PC-3 (cell line): Measurements from ENCODE around the gene OTX1. TPM values are rescaled to one million over a fixed set of nuclear protein-coding genes. Genes with fewer than 3 reads are reported as not detected.
"Not testable (repeated sequence)": the region's sequence is repeated elsewhere in the genome, so short reads cannot be mapped to it uniquely, and the experiment has no call there.

Source experiments
- ATAC-seq: fragments of 200-7000 bp; cut with Tn5 transposase; 2 replicates; pipeline ENCODE4 v1.9.1; 2020; ENCODE audit warnings: mild to moderate bottlenecking, moderate library complexity
- BruUV-seq: library from RNA; stranded (reverse); fragments of 400-500 nt; replicated peaks from 2 replicates; lab custom pipeline; 2021; lab: Mats Ljungman, UMichigan
- CTCF ChIA-PET: fragments of 300-600 bp; sonication (Branson Sonifier 250); formaldehyde crosslinking; loops from one replicate; lab custom pipeline; 2022; ENCODE audit warnings: antibody characterized with exemption; lab: Charles Lee
- POLR2A ChIA-PET: fragments of 300-600 bp; sonication (Branson Sonifier 250); formaldehyde crosslinking; loops from one replicate; lab custom pipeline; 2022; ENCODE audit warnings: antibody characterized with exemption; ENCODE audit not compliant: unreplicated experiment; lab: Charles Lee
- DNase-seq: peaks from one replicate; pipeline ENCODE4 v3.0.0-alpha.2; 2015
- H2AFZ ChIP-seq: fragments of 300-600 bp; sonication (generic); 2 replicates; pipeline ENCODE4 v1.6.0; 2016; ENCODE audit warnings: antibody characterized with exemption, low read length
- H3F3A ChIP-seq: fragments of 300-600 bp; sonication (generic); one replicate; pipeline ENCODE4 v1.6.0; 2017; ENCODE audit warnings: antibody characterized with exemption, low read length, control low read depth, mild to moderate bottlenecking; ENCODE audit not compliant: unreplicated experiment
- H3K27ac ChIP-seq: fragments of 300-600 bp; sonication (generic); 2 replicates; pipeline ENCODE4 v1.5.1; 2016; ENCODE audit warnings: mild to moderate bottlenecking, low read length
- H3K27me3 ChIP-seq: fragments of 300-600 bp; sonication (generic); 2 replicates; pipeline ENCODE4 v1.6.1; 2016; ENCODE audit warnings: low read length, mixed read lengths
- H3K36me3 ChIP-seq: fragments of 300-600 bp; sonication (generic); 2 replicates; pipeline ENCODE4 v1.6.1; 2016; ENCODE audit warnings: low read depth, mixed run types, low read length, mixed read lengths
- H3K4me1 ChIP-seq: fragments of 300-600 bp; sonication (generic); 2 replicates; pipeline ENCODE4 v1.5.1; 2016; ENCODE audit warnings: low read length; ENCODE audit not compliant: insufficient read depth
- H3K4me2 ChIP-seq: fragments of 300-600 bp; sonication (generic); 2 replicates; pipeline ENCODE4 v1.6.0; 2016; ENCODE audit warnings: low read length
- H3K4me3 ChIP-seq: fragments of 300-600 bp; sonication (generic); 2 replicates; pipeline ENCODE4 v1.5.1; 2016; ENCODE audit warnings: mild to moderate bottlenecking, low read length, mixed read lengths
- H3K79me2 ChIP-seq: fragments of 300-600 bp; sonication (generic); 2 replicates; pipeline ENCODE4 v1.6.1; 2017; ENCODE audit warnings: low read length, mixed read lengths
- H3K9ac ChIP-seq: fragments of 300-600 bp; sonication (generic); 2 replicates; pipeline ENCODE4 v1.6.0; 2016; ENCODE audit warnings: mild to moderate bottlenecking, low read length
- H3K9me2 ChIP-seq: fragments of 300-600 bp; sonication (generic); replicated peaks from 2 replicates; pipeline ENCODE4 v1.6.1; 2016; ENCODE audit warnings: mixed run types, low read length, mixed read lengths
- H3K9me3 ChIP-seq: fragments of 300-600 bp; sonication (generic); 2 replicates; pipeline ENCODE4 v1.6.1; 2016; ENCODE audit warnings: low read length, mixed read lengths
- H4K20me1 ChIP-seq: fragments of 300-600 bp; sonication (generic); 2 replicates; pipeline ENCODE4 v1.6.1; 2016; ENCODE audit warnings: low read length, mixed read lengths
- EZH2 ChIP-seq: fragments of 300-600 bp; sonication (generic); IDR thresholded peaks from one replicate; pipeline ENCODE4 v1.6.1; 2017; ENCODE audit warnings: antibody characterized with exemption, mild to moderate bottlenecking, low read length; ENCODE audit not compliant: unreplicated experiment
- EZH2phosphoT487 ChIP-seq: fragments of 300-600 bp; sonication (generic); IDR thresholded peaks from 2 replicates; pipeline ENCODE4 v1.6.1; 2018; ENCODE audit warnings: mild to moderate bottlenecking, antibody characterized with exemption, low read length, borderline replicate concordance
- intact Hi-C: fragments of 100-400 bp; cut with micrococcal nuclease; formaldehyde crosslinking; loops from 2 replicates; pipeline ENCODE4 v1.9.0; 2023
- total RNA-seq: library from RNA; depleted of rRNA; stranded (reverse); fragments of >200 nt; gene quantifications from 2 replicates; pipeline ENCODE4 v1.2.3, GENCODE V29; 2014
- TF ChIP-seq, protein P1 (sequence below): fragments of 300-600 bp; sonication (generic); conservative IDR thresholded peaks from 2 replicates; pipeline ENCODE4 v1.5.1; 2017; ENCODE audit warnings: antibody characterized with exemption, low read depth, mild to moderate bottlenecking, low read length

Gene OTX1
- total RNA-seq, 1 experiment from 2014 or later, result 2.3 TPM

DNA sequence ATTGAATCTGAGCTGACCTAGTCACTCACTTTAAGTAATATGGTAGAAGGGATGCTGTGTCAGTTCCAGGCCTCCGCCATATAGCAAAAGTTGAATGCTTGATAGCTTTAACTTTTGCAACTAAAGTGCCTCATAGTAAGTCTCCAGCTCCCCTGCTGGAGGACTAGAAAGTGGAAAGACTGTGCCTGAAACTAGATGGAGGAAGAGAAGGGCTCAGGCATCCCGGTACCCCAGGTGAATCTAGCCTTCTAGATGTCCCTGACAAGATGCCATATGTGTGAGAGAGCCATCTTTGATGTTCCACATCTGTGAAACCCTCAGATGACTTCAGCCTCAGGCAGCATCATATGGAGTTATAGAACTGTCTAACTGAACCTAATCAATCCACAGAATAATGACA is 21.0 kb downstream of the OTX1 start:
- TF ChIP-seq EZH2phosphoT487, result no peak
- TF ChIP-seq, protein P1, sequence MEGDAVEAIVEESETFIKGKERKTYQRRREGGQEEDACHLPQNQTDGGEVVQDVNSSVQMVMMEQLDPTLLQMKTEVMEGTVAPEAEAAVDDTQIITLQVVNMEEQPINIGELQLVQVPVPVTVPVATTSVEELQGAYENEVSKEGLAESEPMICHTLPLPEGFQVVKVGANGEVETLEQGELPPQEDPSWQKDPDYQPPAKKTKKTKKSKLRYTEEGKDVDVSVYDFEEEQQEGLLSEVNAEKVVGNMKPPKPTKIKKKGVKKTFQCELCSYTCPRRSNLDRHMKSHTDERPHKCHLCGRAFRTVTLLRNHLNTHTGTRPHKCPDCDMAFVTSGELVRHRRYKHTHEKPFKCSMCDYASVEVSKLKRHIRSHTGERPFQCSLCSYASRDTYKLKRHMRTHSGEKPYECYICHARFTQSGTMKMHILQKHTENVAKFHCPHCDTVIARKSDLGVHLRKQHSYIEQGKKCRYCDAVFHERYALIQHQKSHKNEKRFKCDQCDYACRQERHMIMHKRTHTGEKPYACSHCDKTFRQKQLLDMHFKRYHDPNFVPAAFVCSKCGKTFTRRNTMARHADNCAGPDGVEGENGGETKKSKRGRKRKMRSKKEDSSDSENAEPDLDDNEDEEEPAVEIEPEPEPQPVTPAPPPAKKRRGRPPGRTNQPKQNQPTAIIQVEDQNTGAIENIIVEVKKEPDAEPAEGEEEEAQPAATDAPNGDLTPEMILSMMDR, result no peak
- no peak for TF ChIP-seq EZH2
- Histone ChIP-seq H3K4me1 (no peaks in the 10 kb centered on the region), H3K9me2 (no peaks in the 10 kb centered on the region), H3K9ac (no peak overlapping the region), H3K4me3 (no peak overlapping the region), H3K27me3 (peaks cover 6% of the 10 kb centered on the region; the same call in 1 of the 2 replicates), H3K79me2 (no peaks in the 10 kb centered on the region), H3K9me3 (no peaks in the 10 kb centered on the region), H3K27ac (no peak overlapping the region), H2AFZ (no peak overlapping the region), H3K4me2 (no peak overlapping the region), H3F3A (no peaks in the 10 kb centered on the region), H3K36me3 (no peaks in the 10 kb centered on the region), H4K20me1 (no peaks in the 10 kb centered on the region)
- ChIA-PET POLR2A (no interaction called here), CTCF (interaction anchor here (0.6 kb wide), 1 partner anchor 298 kb away, joined by 3 read pairs; no protein-coding TSS in a partner anchor)
- BruUV-seq, result no TSS peak
- DNase-seq, result no peak
- intact Hi-C loops, result no loop called here
- no peak for ATAC-seq

DNA sequence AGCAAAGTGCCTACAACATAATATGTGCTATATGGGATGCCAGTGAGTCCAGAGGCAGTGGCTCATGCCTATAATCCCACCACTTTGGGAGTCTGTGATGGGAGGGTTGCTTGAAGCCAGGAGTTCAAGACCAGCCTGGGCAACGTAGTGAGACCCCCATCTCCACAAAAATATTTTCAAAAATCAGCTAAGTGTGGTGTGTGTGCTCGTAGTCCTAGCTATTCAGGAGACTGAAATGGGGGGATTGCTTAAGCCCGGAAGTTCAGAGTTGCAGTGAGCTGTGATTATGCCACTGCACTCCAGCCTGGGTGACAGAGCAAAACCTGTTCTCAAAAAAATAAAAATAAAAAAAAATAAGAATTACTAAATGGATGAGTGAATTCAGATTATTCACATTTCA is 23.4 kb downstream of the OTX1 start:
- BruUV-seq, result no TSS peak
- H3F3A ChIP-seq, result no peaks in the 10 kb centered on the region
- H3K9me2 ChIP-seq, result no peaks in the 10 kb centered on the region
- CTCF ChIA-PET, result no interaction called here
- no peak overlapping the region for H2AFZ ChIP-seq
- no peaks in the 10 kb centered on the region for H3K4me1 ChIP-seq
- H3K27ac ChIP-seq, result no peak overlapping the region
- no peak for DNase-seq
- no peak overlapping the region for H3K4me3 ChIP-seq
- TF ChIP-seq, protein P1, result no peak
- no peak for TF ChIP-seq EZH2
- no peak for TF ChIP-seq EZH2phosphoT487
- H3K4me2 ChIP-seq, result no peak overlapping the region
- no peak overlapping the region for H3K9ac ChIP-seq
- H4K20me1 ChIP-seq, result no peaks in the 10 kb centered on the region
- no peaks in the 10 kb centered on the region for H3K79me2 ChIP-seq
- intact Hi-C loops, result no loop called here
- no peaks in the 10 kb centered on the region for H3K9me3 ChIP-seq
- ATAC-seq, result no peak
- H3K36me3 ChIP-seq, result no peaks in the 10 kb centered on the region
- POLR2A ChIA-PET, result no interaction called here
- no peaks in the 10 kb centered on the region for H3K27me3 ChIP-seq

DNA sequence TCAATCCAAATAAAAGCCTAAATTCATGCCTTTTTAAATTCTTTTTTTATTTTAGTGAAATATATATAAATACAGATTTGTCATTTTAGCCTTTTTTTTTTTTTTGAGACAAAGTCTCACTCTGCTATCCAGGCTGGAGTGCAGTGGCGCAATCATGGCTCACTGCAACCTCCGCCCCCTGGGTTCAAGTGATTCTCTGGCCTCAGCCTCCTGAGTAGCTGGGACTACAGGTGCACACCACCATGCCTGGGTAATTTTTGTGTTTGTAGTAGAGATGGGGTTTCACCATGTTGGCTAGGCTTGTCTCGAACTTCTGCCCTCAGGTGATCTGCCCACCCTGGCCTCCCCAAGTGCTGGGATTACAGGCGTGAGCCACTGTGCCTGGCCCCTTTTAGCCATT is 23.8 kb downstream of the OTX1 start:
- CTCF ChIA-PET, result not testable (repeated sequence)

More for the DNA sequence above, 23.8 kb downstream of the OTX1 start:
- H3K9me3 ChIP-seq, H3K9ac ChIP-seq, H3K4me3 ChIP-seq, H3K9me2 ChIP-seq, H4K20me1 ChIP-seq, intact Hi-C loops, H3K4me1 ChIP-seq, H2AFZ ChIP-seq, DNase-seq, H3K4me2 ChIP-seq, H3F3A ChIP-seq, H3K36me3 ChIP-seq, H3K27me3 ChIP-seq, H3K27ac ChIP-seq, BruUV-seq, POLR2A ChIA-PET, H3K79me2 ChIP-seq, ATAC-seq: not testable (repeated sequence)
